Neural progenitor cell (in vitro differentiated cells): ENCODE results near the gene DNAAF5. TPM values are rescaled to one million over a fixed set of nuclear protein-coding genes. Genes with fewer than 3 reads are reported as not detected.

Experiments used
- DNase-seq: peaks from one replicate; pipeline ENCODE4 v3.0.0-alpha.2; 2016; ENCODE audit warnings: low spot score
- H2AFZ ChIP-seq: fragments of 200-600 bp; sonication (generic); replicated peaks from 2 replicates; pipeline ENCODE4 v1.6.1; 2016; ENCODE audit warnings: antibody characterized with exemption
- H3F3A ChIP-seq: fragments of 200-600 bp; sonication (generic); 2 replicates; pipeline ENCODE4 v1.6.1; 2016; ENCODE audit warnings: antibody characterized with exemption, low read depth
- H3K27ac ChIP-seq: fragments of 200-600 bp; sonication (generic); 2 replicates; pipeline ENCODE4 v1.5.1; 2016; ENCODE audit warnings: mild to moderate bottlenecking
- H3K27me3 ChIP-seq: fragments of 200-600 bp; sonication (generic); 2 replicates; pipeline ENCODE4 v1.6.1; 2016; ENCODE audit warnings: mild to moderate bottlenecking, moderate library complexity
- H3K36me3 ChIP-seq: fragments of 200-600 bp; sonication (generic); 2 replicates; pipeline ENCODE4 v1.5.1; 2016
- H3K4me1 ChIP-seq: fragments of 200-600 bp; sonication (generic); 2 replicates; pipeline ENCODE4 v1.6.1; 2016; ENCODE audit warnings: mixed run types
- H3K4me2 ChIP-seq: fragments of 200-600 bp; sonication (generic); 2 replicates; pipeline ENCODE4 v1.6.1; 2016
- H3K4me3 ChIP-seq: fragments of 200-600 bp; sonication (generic); 2 replicates; pipeline ENCODE4 v1.5.1; 2016
- H3K79me2 ChIP-seq: fragments of 200-600 bp; sonication (generic); 2 replicates; pipeline ENCODE4 v1.6.1; 2016; ENCODE audit warnings: low read depth
- H3K9ac ChIP-seq: fragments of 200-600 bp; sonication (generic); 2 replicates; pipeline ENCODE4 v1.6.1; 2016
- H3K9me3 ChIP-seq: fragments of 200-600 bp; sonication (generic); 2 replicates; pipeline ENCODE4 v1.5.1; 2016; ENCODE audit warnings: low read depth
- H4K20me1 ChIP-seq: fragments of 200-600 bp; sonication (generic); 2 replicates; pipeline ENCODE4 v1.6.1; 2016; ENCODE audit warnings: low read depth
- H3K27ac Mint-ChIP-seq: 3 replicates; pipeline ENCODE4 v1.8.0; 2021; ENCODE audit warnings: mixed read lengths
- H3K27me3 Mint-ChIP-seq: 2 replicates; pipeline ENCODE4 v1.8.0; 2022; ENCODE audit warnings: low read depth, mild to moderate bottlenecking, inconsistent platforms, moderate library complexity, mixed read lengths; ENCODE audit not compliant: insufficient read depth
- H3K36me3 Mint-ChIP-seq: 3 replicates; pipeline ENCODE4 v1.8.0; 2021; ENCODE audit warnings: mixed read lengths
- H3K4me1 Mint-ChIP-seq: 3 replicates; pipeline ENCODE4 v1.8.0; 2021; ENCODE audit warnings: mixed read lengths
- H3K4me3 Mint-ChIP-seq: 3 replicates; pipeline ENCODE4 v1.8.0; 2021; ENCODE audit warnings: mild to moderate bottlenecking, moderate library complexity, mixed read lengths
- H3K9me3 Mint-ChIP-seq: 3 replicates; pipeline ENCODE4 v1.8.0; 2020; ENCODE audit warnings: mixed read lengths
- EZH2 ChIP-seq: fragments of 200-600 bp; sonication (generic); IDR thresholded peaks from 2 replicates; pipeline ENCODE4 v1.6.1; 2017; ENCODE audit warnings: antibody characterized with exemption, mild to moderate bottlenecking, moderate library complexity
- EZH2phosphoT487 ChIP-seq: fragments of 200-600 bp; sonication (generic); IDR thresholded peaks from 2 replicates; pipeline ENCODE4 v1.6.1; 2017; ENCODE audit warnings: antibody characterized with exemption
- total RNA-seq: library from RNA; depleted of rRNA; stranded (reverse); fragments of >200 nt; gene quantifications from 2 replicates; pipeline ENCODE4 v1.2.3, GENCODE V29; 2015; ENCODE audit warnings: low replicate concordance
- TF ChIP-seq, protein P1 (sequence below): fragments of 200-600 bp; sonication (generic); IDR thresholded peaks from 2 replicates; pipeline ENCODE4 v1.5.1; 2017; ENCODE audit warnings: antibody characterized with exemption, mild to moderate bottlenecking

The DNAAF5 gene
- total RNA-seq, 1 donor from 2014 or later, result 23.5 TPM

DNA sequence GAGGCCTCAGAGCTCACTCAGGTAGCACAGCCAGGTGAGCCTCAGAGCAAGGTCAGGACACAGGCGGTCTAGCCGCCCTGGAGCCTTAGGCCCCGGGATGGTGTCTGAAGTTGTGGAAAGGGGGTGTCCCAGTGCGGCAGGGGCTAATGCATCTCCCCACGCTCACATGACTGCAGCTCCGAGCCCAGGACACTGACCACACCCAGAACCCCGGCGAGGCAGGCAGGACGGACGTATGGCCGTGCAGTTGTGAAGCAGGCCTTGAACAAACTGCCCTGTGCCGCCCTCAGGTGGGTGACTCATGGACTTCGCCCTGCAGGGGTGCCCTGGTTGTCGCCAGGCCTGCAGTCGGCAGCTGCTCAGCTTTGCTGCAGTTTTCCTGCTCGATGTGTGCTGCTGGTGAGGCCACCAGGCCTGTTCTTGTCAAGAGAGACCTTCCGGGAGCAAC lies 5.6 kb downstream of the DNAAF5 start:
- Mint-ChIP-seq H3K4me3 (no peak overlapping the region), H3K27ac (no peak overlapping the region), H3K36me3 (peaks cover 26% of the 10 kb centered on the region), H3K4me1 (peaks cover 13% of the 10 kb centered on the region), H3K27me3 (no peaks in the 10 kb centered on the region), H3K9me3 (peaks cover 4% of the 10 kb centered on the region)
- TF ChIP-seq EZH2phosphoT487, result no peak
- TF ChIP-seq EZH2, result no peak
- TF ChIP-seq, protein P1, sequence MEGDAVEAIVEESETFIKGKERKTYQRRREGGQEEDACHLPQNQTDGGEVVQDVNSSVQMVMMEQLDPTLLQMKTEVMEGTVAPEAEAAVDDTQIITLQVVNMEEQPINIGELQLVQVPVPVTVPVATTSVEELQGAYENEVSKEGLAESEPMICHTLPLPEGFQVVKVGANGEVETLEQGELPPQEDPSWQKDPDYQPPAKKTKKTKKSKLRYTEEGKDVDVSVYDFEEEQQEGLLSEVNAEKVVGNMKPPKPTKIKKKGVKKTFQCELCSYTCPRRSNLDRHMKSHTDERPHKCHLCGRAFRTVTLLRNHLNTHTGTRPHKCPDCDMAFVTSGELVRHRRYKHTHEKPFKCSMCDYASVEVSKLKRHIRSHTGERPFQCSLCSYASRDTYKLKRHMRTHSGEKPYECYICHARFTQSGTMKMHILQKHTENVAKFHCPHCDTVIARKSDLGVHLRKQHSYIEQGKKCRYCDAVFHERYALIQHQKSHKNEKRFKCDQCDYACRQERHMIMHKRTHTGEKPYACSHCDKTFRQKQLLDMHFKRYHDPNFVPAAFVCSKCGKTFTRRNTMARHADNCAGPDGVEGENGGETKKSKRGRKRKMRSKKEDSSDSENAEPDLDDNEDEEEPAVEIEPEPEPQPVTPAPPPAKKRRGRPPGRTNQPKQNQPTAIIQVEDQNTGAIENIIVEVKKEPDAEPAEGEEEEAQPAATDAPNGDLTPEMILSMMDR, result no peak
- DNase-seq, result no peak
- Histone ChIP-seq H3K4me2 (no peak overlapping the region), H4K20me1 (peaks cover 13% of the 10 kb centered on the region), H3K27me3 (no peaks in the 10 kb centered on the region), H2AFZ (no peak overlapping the region), H3K4me1 (no peaks in the 10 kb centered on the region), H3K79me2 (peaks cover 65% of the 10 kb centered on the region), H3K27ac (no peak overlapping the region), H3F3A (peaks cover 10% of the 10 kb centered on the region), H3K4me3 (no peak overlapping the region), H3K9ac (no peak overlapping the region), H3K9me3 (peaks cover 6% of the 10 kb centered on the region), H3K36me3 (no peaks in the 10 kb centered on the region)

- TF ChIP-seq, protein P1, result no peak
- TF ChIP-seq EZH2phosphoT487 (no peak), EZH2 (no peak)
- peaks cover 4% of the 10 kb centered on the region for H3K9me3 Mint-ChIP-seq
- Histone ChIP-seq H4K20me1 (peaks cover 11% of the 10 kb centered on the region), H3K27ac (no peak overlapping the region), H3K4me2 (no peak overlapping the region), H3K9me3 (peaks cover 6% of the 10 kb centered on the region), H3K27me3 (no peaks in the 10 kb centered on the region), H3K79me2 (peaks cover 68% of the 10 kb centered on the region), H3K9ac (no peak overlapping the region), H3K4me1 (no peaks in the 10 kb centered on the region), H2AFZ (no peak overlapping the region), H3F3A (peaks cover 10% of the 10 kb centered on the region), H3K36me3 (no peaks in the 10 kb centered on the region), H3K4me3 (no peak overlapping the region)
- no peak overlapping the region for H3K27ac Mint-ChIP-seq
- no peak overlapping the region for H3K4me3 Mint-ChIP-seq
- H3K36me3 Mint-ChIP-seq, result peaks cover 26% of the 10 kb centered on the region
- H3K4me1 Mint-ChIP-seq, result peaks cover 13% of the 10 kb centered on the region
- H3K27me3 Mint-ChIP-seq, result no peaks in the 10 kb centered on the region
- DNase-seq, result no peak
These were observed 6.1 kb downstream of the DNAAF5 start for GRCh38 chr7:732556-732955.

DNA sequence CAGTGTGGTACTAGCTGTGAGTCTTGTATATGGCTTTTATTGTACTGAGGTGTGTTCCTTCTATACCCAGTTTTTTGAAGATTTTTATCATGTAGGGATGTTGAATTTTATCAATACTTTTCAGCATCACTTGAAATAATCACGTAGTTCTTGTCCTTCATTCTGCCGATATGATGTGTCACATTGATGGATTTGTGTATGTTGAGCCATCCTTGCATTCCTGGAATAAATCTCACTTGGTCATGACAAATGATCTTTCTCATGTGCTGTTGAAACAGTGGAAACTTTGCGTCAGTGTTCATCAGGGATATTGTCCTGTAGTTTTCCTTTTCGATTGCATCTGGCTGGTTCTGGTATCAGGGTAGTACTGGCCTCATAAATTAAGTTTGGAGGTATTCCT lies 7.7 kb downstream of the DNAAF5 start:
- Mint-ChIP-seq H3K27me3 (no peaks in the 10 kb centered on the region), H3K9me3 (peaks cover 4% of the 10 kb centered on the region), H3K4me3 (no peak overlapping the region), H3K4me1 (peaks cover 4% of the 10 kb centered on the region), H3K36me3 (peaks cover 26% of the 10 kb centered on the region), H3K27ac (no peak overlapping the region)
- Histone ChIP-seq H3K27me3 (no peaks in the 10 kb centered on the region), H3K4me3 (no peak overlapping the region), H2AFZ (no peak overlapping the region), H4K20me1 (no peaks in the 10 kb centered on the region), H3K9me3 (peaks cover 6% of the 10 kb centered on the region), H3K9ac (no peak overlapping the region), H3K27ac (no peak overlapping the region), H3F3A (peaks cover 10% of the 10 kb centered on the region), H3K4me2 (no peak overlapping the region), H3K36me3 (no peaks in the 10 kb centered on the region), H3K4me1 (no peaks in the 10 kb centered on the region), H3K79me2 (peaks cover 68% of the 10 kb centered on the region)
- TF ChIP-seq, protein P1, result no peak
- TF ChIP-seq EZH2phosphoT487 (no peak), EZH2 (no peak)
- no peak for DNase-seq
